A673 (cell line): ENCODE results near the gene CNTN6. TPM values are rescaled to one million over a fixed set of nuclear protein-coding genes. Genes with fewer than 3 reads are reported as not detected.

Experiments
- BruUV-seq: library from RNA; stranded (reverse); fragments of 400-500 nt; replicated peaks from 2 replicates; lab custom pipeline; 2021; lab: Mats Ljungman, UMichigan
- CTCF ChIA-PET: fragments of 300-600 bp; sonication (Branson Sonifier 250); formaldehyde crosslinking; loops from one replicate; lab custom pipeline; 2022; ENCODE audit warnings: antibody characterized with exemption; lab: Charles Lee
- POLR2A ChIA-PET: fragments of 300-600 bp; sonication (Branson Sonifier 250); formaldehyde crosslinking; loops from one replicate; lab custom pipeline; 2022; ENCODE audit warnings: antibody characterized with exemption; ENCODE audit not compliant: low non-redundant PET; lab: Charles Lee
- DNase-seq: peaks from one replicate; pipeline ENCODE4 v3.0.0-alpha.2; 2015; ENCODE audit warnings: low spot score
- H3K27ac ChIP-seq: fragments of 200-600 bp; sonication (generic); 2 replicates; pipeline ENCODE4 v1.5.1; 2016; ENCODE audit warnings: mixed run types, low read depth, mild to moderate bottlenecking, mixed read lengths, antibody characterized with exemption, low read length; ENCODE audit not compliant: poor library complexity, severe bottlenecking
- H3K27me3 ChIP-seq: fragments of 200-600 bp; sonication (generic); replicated peaks from 2 replicates; pipeline ENCODE4 v1.6.1; 2017; ENCODE audit warnings: mixed run types, low read depth, mild to moderate bottlenecking, mixed read lengths, antibody characterized with exemption, low read length; ENCODE audit not compliant: insufficient read depth, poor library complexity
- H3K36me3 ChIP-seq: fragments of 200-600 bp; sonication (generic); 2 replicates; pipeline ENCODE4 v1.6.1; 2016; ENCODE audit warnings: mixed run types, mild to moderate bottlenecking, mixed read lengths, antibody characterized with exemption, low read length; ENCODE audit not compliant: insufficient read depth, poor library complexity, severe bottlenecking
- H3K4me1 ChIP-seq: fragments of 200-600 bp; sonication (generic); 2 replicates; pipeline ENCODE4 v1.6.1; 2017; ENCODE audit warnings: mixed run types, mild to moderate bottlenecking, mixed read lengths, antibody characterized with exemption, low read length; ENCODE audit not compliant: insufficient read depth, poor library complexity, severe bottlenecking
- H3K4me3 ChIP-seq: fragments of 200-600 bp; sonication (generic); 2 replicates; pipeline ENCODE4 v1.5.1; 2016; ENCODE audit warnings: low read depth, mixed run types, mild to moderate bottlenecking, mixed read lengths, low read length; ENCODE audit not compliant: poor library complexity, severe bottlenecking
- H3K9me3 ChIP-seq: fragments of 200-600 bp; sonication (generic); 2 replicates; pipeline ENCODE4 v1.6.1; 2016; ENCODE audit warnings: mixed run types, low read depth, mild to moderate bottlenecking, mixed read lengths, antibody characterized with exemption, low read length; ENCODE audit not compliant: poor library complexity, severe bottlenecking
- CTCF ChIP-seq: fragments of 300-800, 200-600 bp; sonication (generic); conservative IDR thresholded peaks from 2 replicates; pipeline ENCODE4 v1.5.1; 2017; ENCODE audit warnings: low read depth, mild to moderate bottlenecking, antibody characterized with exemption, low read length, moderate library complexity, mixed read lengths
- EZH2 ChIP-seq: fragments of 200-600 bp; sonication (generic); IDR thresholded peaks from 2 replicates; pipeline ENCODE4 v1.6.1; 2017; ENCODE audit warnings: borderline replicate concordance, low read depth, mild to moderate bottlenecking, mixed read lengths, antibody characterized with exemption, low read length; ENCODE audit not compliant: poor library complexity, severe bottlenecking
- intact Hi-C: fragments of 100-400 bp; cut with micrococcal nuclease; formaldehyde crosslinking; loops from one replicate; pipeline ENCODE4 v1.10.0; 2022; ENCODE audit not compliant: unreplicated experiment
- total RNA-seq: library from RNA; stranded (reverse); gene quantifications from 2 replicates; pipeline ENCODE4 v1.2.3, GENCODE V29; 2021

Gene CNTN6
- total RNA-seq, 1 experiment from 2014 or later: 0.28 TPM

GRCh38 chr3:1263121-1263520 is 170.3 kb downstream of the CNTN6 start:
- no peak overlapping the region for H3K27ac ChIP-seq
- H3K27me3 ChIP-seq: no peaks in the 10 kb centered on the region
- H3K4me3 ChIP-seq: no peak overlapping the region
- H3K4me1 ChIP-seq: no peaks in the 10 kb centered on the region
- TF ChIP-seq EZH2 (no peak), CTCF (no peak)
- POLR2A ChIA-PET: no interaction called here
- intact Hi-C loops: no loop called here
- no peaks in the 10 kb centered on the region for H3K9me3 ChIP-seq
- CTCF ChIA-PET: no interaction called here
- no TSS peak for BruUV-seq
- H3K36me3 ChIP-seq: no peaks in the 10 kb centered on the region
- no peak for DNase-seq

GRCh38 chr3:1269808-1270207 is 177.0 kb downstream of the CNTN6 start:
- BruUV-seq: no TSS peak
- Histone ChIP-seq H3K36me3 (no peaks in the 10 kb centered on the region), H3K27ac (no peak overlapping the region), H3K9me3 (no peaks in the 10 kb centered on the region), H3K4me3 (no peak overlapping the region), H3K4me1 (peaks cover 7% of the 10 kb centered on the region), H3K27me3 (no peaks in the 10 kb centered on the region)
- TF ChIP-seq EZH2 (no peak), CTCF (no peak)
- intact Hi-C loops: loop anchor here (10.0 kb wide), 1 partner anchor 1745 kb away; no protein-coding TSS in a partner anchor
- POLR2A ChIA-PET: no interaction called here
- no peak for DNase-seq
- CTCF ChIA-PET: no interaction called here

GRCh38 chr3:1272546-1273265 is 179.9 kb downstream of the CNTN6 start:
- intact Hi-C loops: loop anchor here (10.0 kb wide), 1 partner anchor 1742 kb away; no protein-coding TSS in a partner anchor
- H3K4me1 ChIP-seq: peaks cover 7% of the 10 kb centered on the region
- H3K36me3 ChIP-seq: no peaks in the 10 kb centered on the region
- H3K9me3 ChIP-seq: no peaks in the 10 kb centered on the region
- no peak overlapping the region for H3K27ac ChIP-seq
- DNase-seq: peak; percentile 35
- CTCF ChIA-PET: no interaction called here
- POLR2A ChIA-PET: no interaction called here
- TF ChIP-seq CTCF (no peak), EZH2 (no peak)
- no peaks in the 10 kb centered on the region for H3K27me3 ChIP-seq
- no TSS peak for BruUV-seq
- no peak overlapping the region for H3K4me3 ChIP-seq
